Activated CD4-positive, alpha-beta T cell treated with anti-CD3 and anti-CD28 coated beads, Interleukin-2, Interleukin-6, amounts not matched to agents 100 ng/mL and 50 ng/mL, durations not matched to agents 16 hours and 8 hours (primary cell): Measurements from ENCODE around the gene DEDD.

Source experiments
- DNase-seq: peaks from one replicate; pipeline ENCODE4 v3.0.0-alpha.2; 2020

The DEDD gene

DNA sequence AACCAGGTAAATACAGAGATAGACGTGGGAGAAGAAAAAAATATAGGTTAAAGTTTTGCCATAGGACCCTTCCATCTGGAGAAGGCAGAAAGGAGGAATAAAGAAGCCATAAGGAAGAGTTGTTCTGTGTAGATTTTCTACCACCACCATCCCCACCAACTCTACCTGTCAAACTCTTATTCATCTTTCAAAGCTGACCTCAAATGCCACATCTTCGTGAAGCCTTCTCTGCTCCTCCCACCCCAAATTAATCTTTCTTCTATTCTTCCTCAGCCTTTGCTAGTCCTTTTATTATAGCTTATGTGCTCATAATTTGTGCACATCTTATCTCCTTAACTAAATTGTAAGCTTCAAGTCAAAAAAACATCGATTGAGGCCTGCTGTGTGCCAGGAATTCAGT is 41.9 kb downstream of the DEDD start:
- no peak for DNase-seq

DNA sequence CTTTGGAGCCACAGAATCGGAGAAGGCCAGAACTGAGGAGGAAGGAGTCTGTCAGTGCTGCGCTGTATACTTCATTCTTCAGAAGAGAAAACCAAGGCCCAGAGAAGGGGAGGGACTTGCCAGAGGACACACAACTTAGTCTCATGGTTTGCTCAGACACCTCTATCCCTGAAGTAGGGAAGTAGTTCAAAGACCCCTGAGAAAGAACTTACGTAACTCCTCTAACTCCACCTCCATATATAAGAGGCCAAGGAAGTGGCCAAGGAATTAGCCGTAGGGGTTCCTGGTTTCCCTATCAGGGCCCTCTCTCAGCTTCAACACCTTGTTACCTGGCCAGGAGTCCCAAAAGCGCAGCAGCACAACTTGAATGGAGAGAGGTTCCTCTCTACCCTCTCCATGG is 42.5 kb downstream of the DEDD start:
- DNase-seq, result no peak

GRCh38 chr1:161089251-161089924 is 43.1 kb downstream of the DEDD start, which contains the start of gene NECTIN4:
Gene NECTIN4 (minus strand): TSS chr1:161089558. CDS start chr1:161089296, 262 bp downstream.
- no peak for DNase-seq

- no peak for DNase-seq
These were observed 43.8 kb downstream of the DEDD start for GRCh38 chr1:161088587-161089110.

DNA sequence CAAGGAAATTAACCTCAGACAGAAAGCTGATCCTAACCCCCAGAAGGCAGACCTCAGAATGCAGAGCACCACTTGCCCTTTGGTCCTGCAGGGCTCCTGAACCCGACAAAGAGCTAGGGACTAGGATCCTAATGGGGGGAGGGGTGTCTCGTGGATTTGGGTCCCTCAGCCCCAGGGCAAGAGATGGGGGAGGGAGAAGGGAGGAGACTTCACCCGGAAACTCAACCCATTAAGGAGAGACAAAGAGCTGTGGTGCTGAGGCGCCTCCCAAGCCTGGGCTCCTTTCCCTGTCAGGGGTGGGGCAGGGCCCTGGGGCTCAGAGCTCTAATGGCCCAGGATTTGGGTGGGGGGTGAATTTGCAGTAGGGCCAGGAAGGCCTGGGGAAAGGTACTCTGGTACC is 46.0 kb downstream of the DEDD start:
- DNase-seq, result no peak

- no peak for DNase-seq
These were observed 47.3 kb downstream of the DEDD start for GRCh38 chr1:161085165-161085564.

DNA sequence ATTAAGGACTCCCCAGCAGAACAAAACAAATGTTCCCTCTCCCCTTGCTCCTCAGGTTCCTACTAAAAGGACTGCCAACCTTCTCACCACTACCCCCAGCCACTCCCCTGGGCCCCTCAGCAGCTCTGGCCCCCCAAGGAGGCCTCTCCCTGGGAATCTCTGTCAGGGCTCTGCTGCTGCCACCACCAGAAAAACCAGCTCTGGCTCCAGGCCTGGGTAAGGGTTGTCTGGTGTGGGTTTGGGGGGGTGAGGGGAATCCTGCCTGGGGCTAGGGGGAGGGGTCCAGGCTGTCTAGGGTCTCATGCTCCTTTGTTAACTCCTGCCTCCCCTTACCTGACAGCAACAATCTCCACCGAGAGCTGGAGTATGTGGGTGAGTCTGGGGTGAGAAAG is 47.9 kb downstream of the DEDD start:
- no peak for DNase-seq

GRCh38 chr1:161083748-161084596 is 48.5 kb downstream of the DEDD start:
- no peak for DNase-seq

- peak; percentile 25 for DNase-seq
These were observed 49.3 kb downstream of the DEDD start for GRCh38 chr1:161082996-161083747.

- no peak for DNase-seq
These were observed 50.0 kb downstream of the DEDD start for GRCh38 chr1:161082483-161082882.

DNA sequence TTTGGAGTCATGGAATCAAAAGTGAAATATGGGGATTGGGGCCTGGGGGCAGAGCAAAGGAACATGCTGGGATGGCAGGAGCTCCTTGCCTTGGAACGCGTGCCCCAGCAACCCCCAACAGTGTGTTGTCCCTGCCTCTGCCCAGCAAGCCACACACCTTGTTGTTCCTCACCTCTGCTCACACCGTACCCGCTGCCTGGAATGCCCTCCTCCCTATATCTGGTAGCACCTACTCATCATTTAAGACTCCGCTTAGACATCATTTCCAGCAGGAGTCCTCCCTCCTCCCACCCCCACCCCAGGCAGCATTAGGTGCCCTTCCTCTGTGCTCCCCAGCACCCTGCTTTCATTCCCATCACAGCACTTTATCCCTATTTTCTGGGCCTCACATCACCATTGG is 50.9 kb downstream of the DEDD start:
- no peak for DNase-seq

DNA sequence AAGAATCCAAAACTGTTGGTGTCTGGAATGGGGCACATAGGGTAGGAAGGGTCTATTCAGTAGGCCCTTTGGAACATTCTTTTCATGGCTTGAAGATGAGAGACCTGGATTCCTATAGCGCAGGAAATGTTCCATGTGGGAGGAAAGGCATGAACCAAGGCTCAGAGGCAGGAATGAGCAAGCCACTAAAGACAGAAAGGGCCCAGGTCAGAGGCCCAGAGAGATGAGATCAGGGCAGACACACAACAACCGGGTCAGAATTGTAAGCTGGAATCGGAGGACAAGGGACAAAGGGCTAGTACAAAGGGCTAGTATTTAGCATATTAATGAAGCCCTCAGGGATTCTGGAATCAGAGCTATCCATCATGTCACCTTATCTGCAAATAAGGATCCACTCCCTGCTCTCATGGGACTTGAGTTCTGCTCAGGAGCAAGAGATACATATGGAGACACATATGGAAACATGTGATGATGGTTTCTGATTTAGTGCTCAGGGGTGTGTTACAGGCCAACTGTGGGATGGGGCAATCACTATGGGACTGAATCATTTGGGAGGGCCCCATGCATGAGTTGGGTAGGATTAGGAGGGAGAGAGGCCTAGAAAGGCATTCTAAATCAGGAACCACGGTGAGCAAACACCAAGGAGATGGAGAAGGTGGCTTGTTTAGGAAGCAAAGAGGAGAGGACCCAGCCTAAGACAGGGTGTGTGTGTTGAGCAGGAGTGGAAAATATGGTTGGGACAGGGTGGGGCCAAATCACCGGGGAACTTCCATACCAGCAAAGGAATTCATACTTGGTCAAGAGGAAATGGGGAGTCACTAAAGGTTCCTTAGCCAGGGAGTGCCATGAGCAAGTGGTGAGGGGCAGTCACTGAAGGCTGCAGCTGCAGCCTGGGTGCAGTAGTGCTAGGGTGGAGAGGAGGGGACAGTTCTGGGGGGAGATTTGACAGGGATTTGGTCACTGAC is 51.7 kb downstream of the DEDD start:
- DNase-seq, result no peak

DNA sequence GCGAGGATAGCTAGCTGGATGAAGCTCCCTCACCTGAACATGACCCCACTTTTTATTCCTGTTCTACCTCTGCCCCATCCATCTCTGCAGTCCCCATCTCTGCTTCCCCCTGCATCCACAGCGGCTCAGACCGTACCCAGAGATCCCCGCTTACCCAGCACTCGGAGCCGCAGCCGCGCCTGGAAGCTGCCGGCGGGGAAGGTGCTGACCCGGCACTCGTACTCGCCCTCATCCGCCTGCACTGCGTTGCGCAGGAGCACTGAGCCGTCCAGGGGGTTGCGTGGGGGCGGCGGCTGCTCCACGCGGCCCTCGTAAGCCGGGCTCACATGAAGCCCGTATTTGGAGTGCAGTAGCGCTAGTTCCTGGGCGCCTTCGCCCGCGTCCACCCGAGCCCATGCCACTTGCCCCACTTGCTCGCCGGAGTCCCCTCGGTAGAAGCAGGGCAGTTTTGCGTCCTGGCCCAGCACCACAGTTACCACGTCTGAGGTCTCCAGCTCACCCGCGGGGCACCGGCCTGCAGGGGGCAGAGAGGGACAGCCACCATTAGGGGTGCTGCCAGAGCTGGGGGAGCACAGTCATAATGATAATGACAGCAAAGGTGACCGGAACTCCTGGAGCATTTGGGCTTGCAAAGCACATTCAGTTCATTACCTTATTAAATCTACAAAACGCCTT is 52.9 kb downstream of the DEDD start:
- no peak for DNase-seq

GRCh38 chr1:161077426-161077825 is 55.0 kb downstream of the DEDD start:
- DNase-seq, result no peak

DNA sequence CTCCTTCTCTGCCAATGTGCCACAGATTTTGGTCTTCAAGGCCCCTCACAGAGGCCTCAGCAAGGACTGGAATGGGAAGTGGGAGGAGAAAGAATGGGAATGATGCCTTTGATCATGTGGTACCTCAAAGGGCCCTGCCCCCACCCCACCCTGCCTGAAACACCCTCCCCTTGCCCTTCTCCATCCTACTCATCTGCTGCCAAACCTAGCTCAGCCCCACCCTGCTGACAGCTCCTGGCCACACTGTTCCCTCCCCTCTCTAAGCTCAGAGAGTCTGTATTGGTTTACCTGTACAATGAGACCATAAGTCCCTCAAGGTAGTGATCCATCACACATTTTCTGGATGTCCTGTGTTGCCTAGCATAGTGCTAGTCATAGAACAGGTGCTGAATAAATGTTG is 56.1 kb downstream of the DEDD start:
- DNase-seq, result no peak

GRCh38 chr1:161074676-161075368 is 57.6 kb downstream of the DEDD start:
- no peak for DNase-seq

DNA sequence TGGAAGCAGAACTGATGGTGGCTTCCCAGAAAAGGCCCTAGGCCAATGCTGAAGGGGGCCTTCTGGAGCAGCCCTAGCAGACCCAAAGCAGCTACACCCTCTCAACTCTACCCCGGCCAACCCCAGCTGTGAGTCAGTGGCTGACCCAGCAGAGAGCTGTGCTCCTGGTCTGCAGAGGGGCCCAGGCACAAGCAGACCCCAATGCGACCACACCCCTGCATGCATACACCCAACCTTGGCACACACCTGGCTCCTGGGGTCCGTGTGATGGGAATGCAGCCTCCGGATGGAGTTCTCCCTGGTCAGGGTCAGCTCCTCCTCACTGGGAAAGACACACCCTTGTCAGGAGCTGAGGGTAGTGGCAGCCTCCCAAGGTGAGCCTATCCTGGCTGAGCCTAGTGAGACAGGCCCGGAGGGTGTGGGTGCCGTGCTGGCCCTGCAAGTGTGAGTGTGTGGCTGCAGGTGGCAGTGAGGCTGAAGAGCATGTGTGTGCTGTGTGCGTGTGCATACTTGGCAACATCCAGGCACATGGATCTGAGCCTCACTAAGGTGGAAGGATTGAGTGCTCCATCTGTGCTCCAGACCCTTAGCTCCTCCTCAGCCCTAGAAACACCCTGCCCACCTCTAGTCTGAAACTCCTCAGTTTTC is 58.9 kb downstream of the DEDD start:
- no peak for DNase-seq

DNA sequence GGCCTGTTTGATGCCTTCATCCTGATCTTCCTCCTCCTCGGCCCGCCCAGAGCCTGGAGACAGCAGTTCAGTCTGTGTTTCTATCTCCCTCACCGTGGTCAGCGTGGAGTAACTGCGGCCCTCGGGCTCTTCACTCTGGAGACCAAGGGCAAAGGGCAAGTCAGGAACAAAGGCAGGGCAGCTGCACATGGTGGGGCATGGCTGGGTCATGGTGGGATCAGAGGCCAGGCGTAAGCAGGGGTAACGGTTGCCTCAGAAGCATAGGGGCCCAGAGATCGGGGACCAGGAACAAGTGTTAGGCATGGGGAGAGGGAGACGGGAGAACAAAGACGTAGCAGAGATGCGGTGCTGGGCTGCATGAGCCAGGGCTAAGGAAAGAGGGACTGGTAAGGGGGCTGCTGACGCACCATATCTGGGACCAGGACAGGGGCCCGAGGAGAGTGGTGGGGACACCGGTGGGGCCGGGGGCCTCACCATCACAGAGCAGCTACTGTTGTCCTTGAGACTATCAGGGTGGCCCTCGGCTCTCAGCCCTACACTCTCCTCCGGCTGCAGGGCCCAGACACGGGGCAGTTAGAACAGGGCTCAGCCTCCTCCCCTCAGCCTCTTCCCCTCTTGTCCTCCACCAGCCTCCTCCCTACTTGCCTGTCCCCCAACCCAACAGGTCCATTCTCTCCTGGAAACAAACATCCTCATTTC is 59.6 kb downstream of the DEDD start:
- no peak for DNase-seq

DNA sequence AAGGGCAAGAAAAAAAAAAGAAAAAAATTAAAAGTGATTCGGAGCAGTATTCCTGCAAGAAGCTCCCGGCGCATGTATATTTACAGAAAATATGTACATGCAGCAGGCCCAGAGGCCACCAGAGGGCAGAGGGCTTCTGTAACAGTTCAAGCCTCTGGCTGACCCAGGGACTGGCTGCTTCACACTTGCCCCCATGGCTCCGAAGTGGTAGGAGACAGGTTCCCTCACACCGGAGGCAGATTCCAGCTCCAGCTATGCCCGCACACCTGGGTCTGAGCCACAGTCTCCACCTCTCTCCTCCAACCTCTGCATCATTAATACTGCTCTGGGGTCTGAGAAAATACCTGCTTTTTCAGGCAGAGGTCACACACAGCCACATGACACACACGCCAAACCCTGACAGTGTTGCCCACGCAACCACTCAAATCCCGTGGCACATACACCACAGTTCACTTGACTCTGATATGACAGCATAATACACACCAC is 60.5 kb downstream of the DEDD start:
- DNase-seq, result peak; percentile 52
